Measurements from ENCODE around the gene GNG14.

GRCh38 chr19:12715929-12716328, 28.1 kb downstream of the GNG14 start:
- TF ChIP-seq CTCF (IDR thresholded peaks at IDR 0.05; ENCODE audit: poor library complexity) (no peak), EZH2 (IDR thresholded peaks at IDR 0.05; ENCODE audit: borderline replicate concordance) (no peak)

Measured in hepatocyte (in vitro differentiated cells).